Calu3 (cell line): ENCODE results near the gene MAGOH. TPM values are rescaled to one million over a fixed set of nuclear protein-coding genes. Genes with fewer than 3 reads are reported as not detected.

Source experiments
- BruUV-seq: library from RNA; stranded (reverse); fragments of 400-500 nt; replicated peaks from 2 replicates; lab custom pipeline; 2021; lab: Mats Ljungman, UMichigan
- CTCF ChIA-PET: fragments of 300-600 bp; sonication (Branson Sonifier 250); formaldehyde crosslinking; loops from one replicate; lab custom pipeline; 2022; ENCODE audit warnings: antibody characterized with exemption; lab: Charles Lee
- DNase-seq: peaks from one replicate; pipeline ENCODE4 v3.0.0; 2022
- H3K27ac Mint-ChIP-seq: one replicate; pipeline ENCODE4 v1.8.0; 2022; ENCODE audit warnings: mixed read lengths; ENCODE audit not compliant: unreplicated experiment
- H3K27me3 Mint-ChIP-seq: one replicate; pipeline ENCODE4 v1.8.0; 2022; ENCODE audit warnings: mixed read lengths; ENCODE audit not compliant: unreplicated experiment
- H3K36me3 Mint-ChIP-seq: one replicate; pipeline ENCODE4 v1.8.0; 2022; ENCODE audit warnings: mild to moderate bottlenecking, moderate library complexity, mixed read lengths; ENCODE audit not compliant: insufficient read depth, unreplicated experiment
- H3K4me1 Mint-ChIP-seq: one replicate; pipeline ENCODE4 v1.8.0; 2022; ENCODE audit warnings: mild to moderate bottlenecking, low read depth, mixed read lengths; ENCODE audit not compliant: unreplicated experiment
- H3K4me3 Mint-ChIP-seq: one replicate; pipeline ENCODE4 v1.8.0; 2022; ENCODE audit warnings: mild to moderate bottlenecking, low read depth, moderate library complexity, mixed read lengths; ENCODE audit not compliant: unreplicated experiment
- H3K9me3 Mint-ChIP-seq: one replicate; pipeline ENCODE4 v1.8.0; 2022; ENCODE audit warnings: low read depth, mixed read lengths; ENCODE audit not compliant: unreplicated experiment
- CTCF ChIP-seq: fragments of 200-600 bp; IDR thresholded peaks from one replicate; pipeline ENCODE4 v1.8.0; 2022; ENCODE audit warnings: antibody characterized with exemption; ENCODE audit not compliant: unreplicated experiment
- intact Hi-C: fragments of 100-400 bp; cut with micrococcal nuclease; formaldehyde crosslinking; loops from one replicate; pipeline ENCODE4 v1.10.0; 2022; ENCODE audit not compliant: unreplicated experiment
- total RNA-seq: library from RNA; stranded (reverse); gene quantifications from 2 replicates; pipeline ENCODE4 v1.2.3, GENCODE V29; 2022

MAGOH gene
- total RNA-seq, 1 experiment from 2014 or later, result 70.2 TPM

GRCh38 chr1:53220962-53221286, 17.4 kb downstream of the MAGOH start:
- BruUV-seq, result TSS peak; percentile 95
- CTCF ChIA-PET, result no interaction called here
- Mint-ChIP-seq H3K36me3 (peaks cover 18% of the 10 kb centered on the region), H3K4me3 (peak overlapping the region; percentile 89), H3K9me3 (no peaks in the 10 kb centered on the region), H3K27ac (peak overlapping the region; percentile 86), H3K4me1 (peaks cover 17% of the 10 kb centered on the region), H3K27me3 (no peaks in the 10 kb centered on the region)
- TF ChIP-seq CTCF, result no peak
- intact Hi-C loops, result loop anchor here (1.0 kb wide), 1 partner anchor 36 kb away; no protein-coding TSS in a partner anchor
- no peak for DNase-seq

- Mint-ChIP-seq H3K27me3 (no peaks in the 10 kb centered on the region), H3K27ac (peak within 1 kb of the TSS; percentile 86), H3K9me3 (no peaks in the 10 kb centered on the region), H3K36me3 (peaks cover 18% of the 10 kb centered on the region), H3K4me3 (peak within 1 kb of the TSS; percentile 89), H3K4me1 (peaks cover 17% of the 10 kb centered on the region)
- no TSS peak for BruUV-seq
- CTCF ChIA-PET, result no interaction called here
- intact Hi-C loops, result loop anchor here (1.0 kb wide), 1 partner anchor 35 kb away; no protein-coding TSS in a partner anchor
- no peak for TF ChIP-seq CTCF
- DNase-seq, result peak; percentile 96
Observed at GRCh38 chr1:53220171-53220961, 18.0 kb downstream of the MAGOH start, which contains the start of gene CZIB. Gene CZIB (minus strand): TSS chr1:53220634. CDS start chr1:53220575, 59 bp downstream.

GRCh38 chr1:53219711-53220110, 18.6 kb downstream of the MAGOH start:
- CTCF ChIA-PET, result no interaction called here
- intact Hi-C loops, result loop anchor here (1.0 kb wide), 1 partner anchor 34 kb away; no protein-coding TSS in a partner anchor
- Mint-ChIP-seq H3K4me1 (peaks cover 17% of the 10 kb centered on the region), H3K27me3 (no peaks in the 10 kb centered on the region), H3K4me3 (peak overlapping the region; percentile 89), H3K27ac (peak overlapping the region; percentile 86), H3K9me3 (no peaks in the 10 kb centered on the region), H3K36me3 (peaks cover 22% of the 10 kb centered on the region)
- no peak for TF ChIP-seq CTCF
- no peak for DNase-seq
- BruUV-seq, result TSS peak; percentile 65

- peaks cover 31% of the 10 kb centered on the region for H3K36me3 Mint-ChIP-seq
- DNase-seq, result no peak
- intact Hi-C loops, result no loop called here
- BruUV-seq, result no TSS peak
- peaks cover 17% of the 10 kb centered on the region for H3K4me1 Mint-ChIP-seq
- H3K27me3 Mint-ChIP-seq, result no peaks in the 10 kb centered on the region
- no peaks in the 10 kb centered on the region for H3K9me3 Mint-ChIP-seq
- TF ChIP-seq CTCF, result no peak
- CTCF ChIA-PET, result no interaction called here
- peak overlapping the region; percentile 14 for H3K4me3 Mint-ChIP-seq
- no peak overlapping the region for H3K27ac Mint-ChIP-seq
Observed at GRCh38 chr1:53218201-53218600, 20.1 kb downstream of the MAGOH start.
